Neural cell (in vitro differentiated cells): ENCODE measurements around the gene OS9. TPM values are rescaled to one million over a fixed set of nuclear protein-coding genes. Genes with fewer than 3 reads are reported as not detected.

ENCODE experiments used
- H2AFZ ChIP-seq: fragments of 200-600, 300-800 bp; sonication (generic), shearing (Covaris generic); 2 replicates; pipeline ENCODE4 v1.6.0; 2014; ENCODE audit warnings: low read depth, mild to moderate bottlenecking, antibody characterized with exemption, low read length, moderate library complexity
- H3F3A ChIP-seq: fragments of 200-600 bp; shearing (Covaris generic); 2 replicates; pipeline ENCODE4 v1.6.1; 2016; ENCODE audit warnings: mild to moderate bottlenecking, moderate library complexity, mixed read lengths, antibody characterized with exemption, low read length; ENCODE audit not compliant: insufficient read depth, poor library complexity, severe bottlenecking
- H3K27ac ChIP-seq: fragments of 200-600, 300-800 bp; sonication (generic), shearing (Covaris generic); 2 replicates; pipeline ENCODE4 v1.5.1; 2014; ENCODE audit warnings: mild to moderate bottlenecking, low read length, moderate library complexity
- H3K27me3 ChIP-seq: fragments of 300-800, 200-600 bp; sonication (generic), shearing (Covaris generic); 2 replicates; pipeline ENCODE4 v1.6.0; 2014; ENCODE audit warnings: mild to moderate bottlenecking, low read depth, low read length, moderate library complexity; ENCODE audit not compliant: insufficient read depth
- H3K36me3 ChIP-seq: fragments of 300-800, 200-600 bp; sonication (generic), shearing (Covaris generic); 2 replicates; pipeline ENCODE4 v1.5.1; 2014; ENCODE audit warnings: mild to moderate bottlenecking, antibody characterized with exemption, low read length, moderate library complexity; ENCODE audit not compliant: insufficient read depth
- H3K4me2 ChIP-seq: fragments of 300-800, 200-600 bp; sonication (generic), shearing (Covaris generic); 2 replicates; pipeline ENCODE4 v1.6.0; 2014; ENCODE audit warnings: mild to moderate bottlenecking, low read length
- H3K4me3 ChIP-seq: fragments of 300-800, 200-600 bp; sonication (generic), shearing (Covaris generic); 2 replicates; pipeline ENCODE4 v1.5.1; 2014; ENCODE audit warnings: mild to moderate bottlenecking, low read length, moderate library complexity
- H3K79me2 ChIP-seq: fragments of 200-600 bp; shearing (Covaris generic); replicated peaks from 2 replicates; pipeline ENCODE4 v1.6.0; 2014; ENCODE audit warnings: mild to moderate bottlenecking, low read length, moderate library complexity; ENCODE audit not compliant: insufficient read depth
- H3K9ac ChIP-seq: fragments of 300-800, 200-600 bp; sonication (generic), shearing (Covaris generic); 2 replicates; pipeline ENCODE4 v1.6.1; 2016; ENCODE audit warnings: mild to moderate bottlenecking, low read length, mixed read lengths
- H3K9me2 ChIP-seq: fragments of 200-600 bp; shearing (Covaris generic); 2 replicates; pipeline ENCODE4 v1.6.1; 2016; ENCODE audit warnings: mild to moderate bottlenecking, low read length, mixed read lengths; ENCODE audit not compliant: insufficient read depth
- H3K9me3 ChIP-seq: fragments of 200-600, 300-800 bp; sonication (generic), shearing (Covaris generic); 2 replicates; pipeline ENCODE4 v1.6.1; 2016; ENCODE audit warnings: mild to moderate bottlenecking, mixed run types, low read length, moderate library complexity, mixed read lengths
- H4K20me1 ChIP-seq: fragments of 200-600 bp; shearing (Covaris generic); 2 replicates; pipeline ENCODE4 v1.6.1; 2016; ENCODE audit warnings: mild to moderate bottlenecking, mixed run types; ENCODE audit not compliant: insufficient read depth
- CTCF ChIP-seq: fragments of 450-650 bp; IDR thresholded peaks from 2 replicates; pipeline ENCODE4 v1.5.1; 2014; ENCODE audit warnings: antibody characterized with exemption, mild to moderate bottlenecking, moderate library complexity; ENCODE audit not compliant: poor library complexity, severe bottlenecking
- EP300 ChIP-seq: fragments of 450-650 bp; conservative IDR thresholded peaks from 2 replicates; pipeline ENCODE4 v1.6.1; 2014; ENCODE audit warnings: antibody characterized with exemption, mild to moderate bottlenecking, moderate library complexity; ENCODE audit not compliant: poor library complexity, severe bottlenecking
- EZH2 ChIP-seq: fragments of 200-600, 300-800 bp; shearing (Covaris generic), sonication (generic); IDR thresholded peaks from 2 replicates; pipeline ENCODE4 v1.6.1; 2014; ENCODE audit warnings: antibody characterized with exemption, low read length, borderline replicate concordance, mild to moderate bottlenecking; ENCODE audit not compliant: insufficient read depth, poor library complexity, severe bottlenecking
- MXI1 ChIP-seq: fragments of 450-650 bp; conservative IDR thresholded peaks from 2 replicates; pipeline ENCODE4 v1.6.1; 2014; ENCODE audit warnings: antibody characterized with exemption, mild to moderate bottlenecking; ENCODE audit not compliant: poor library complexity, severe bottlenecking
- POLR2AphosphoS5 ChIP-seq: IDR thresholded peaks from 2 replicates; pipeline ENCODE4 v1.6.1; 2012
- RAD21 ChIP-seq: fragments of 450-650 bp; conservative IDR thresholded peaks from 2 replicates; pipeline ENCODE4 v1.6.1; 2014; ENCODE audit warnings: antibody characterized with exemption, mild to moderate bottlenecking, moderate library complexity
- REST ChIP-seq: IDR thresholded peaks from 2 replicates; pipeline ENCODE4 v1.6.1; 2012; ENCODE audit warnings: borderline replicate concordance
- SMC3 ChIP-seq: fragments of 450-650 bp; conservative IDR thresholded peaks from 2 replicates; pipeline ENCODE4 v1.6.1; 2014; ENCODE audit warnings: antibody characterized with exemption, mild to moderate bottlenecking, moderate library complexity; ENCODE audit not compliant: poor library complexity
- TAF1 ChIP-seq: IDR thresholded peaks from 2 replicates; pipeline ENCODE4 v1.6.1; 2012; ENCODE audit warnings: low read depth
- polyA plus RNA-seq: library from polyadenylated mRNA; depleted of rRNA; stranded (reverse); fragments of >200 nt; gene quantifications from 2 replicates; pipeline ENCODE4 v1.2.3, GENCODE V29; 2014

The OS9 gene
- polyA plus RNA-seq, 1 donor from 2014 or later = 248 TPM

- Histone ChIP-seq H4K20me1 (peaks cover 20% of the 10 kb centered on the region), H3K9me2 (no peaks in the 10 kb centered on the region), H3K9ac (no peak overlapping the region), H3K9me3 (no peaks in the 10 kb centered on the region), H3K27me3 (peaks cover 69% of the 10 kb centered on the region), H3K36me3 (peaks cover 16% of the 10 kb centered on the region), H3K27ac (no peak overlapping the region), H3K4me2 (no peak overlapping the region), H3K4me3 (no peak overlapping the region), H3K79me2 (no peaks in the 10 kb centered on the region), H2AFZ (no peak overlapping the region), H3F3A (no peaks in the 10 kb centered on the region)
- TF ChIP-seq EP300 (no peak), MXI1 (no peak), REST (no peak), TAF1 (no peak), RAD21 (no peak), EZH2 (no peak), SMC3 (no peak), POLR2AphosphoS5 (no peak), CTCF (no peak)
Observed at GRCh38 chr12:57732726-57733593, 39.0 kb downstream of the OS9 start.

GRCh38 chr12:57733928-57734327 lies 40.0 kb downstream of the OS9 start:
- Histone ChIP-seq H3K79me2 (no peaks in the 10 kb centered on the region), H3K4me2 (no peak overlapping the region), H3K9me3 (no peaks in the 10 kb centered on the region), H3K27me3 (peaks cover 62% of the 10 kb centered on the region), H3K9me2 (no peaks in the 10 kb centered on the region), H3F3A (no peaks in the 10 kb centered on the region), H3K9ac (no peak overlapping the region), H2AFZ (no peak overlapping the region), H3K27ac (no peak overlapping the region), H3K36me3 (peaks cover 16% of the 10 kb centered on the region), H3K4me3 (no peak overlapping the region), H4K20me1 (peaks cover 20% of the 10 kb centered on the region)
- TF ChIP-seq REST (no peak), CTCF (no peak), SMC3 (no peak), EZH2 (no peak), MXI1 (no peak), EP300 (no peak), POLR2AphosphoS5 (no peak), TAF1 (no peak), RAD21 (no peak)
